Panc1 (cell line): ENCODE measurements around the gene DNAJC12. TPM values are rescaled to one million over a fixed set of nuclear protein-coding genes. Genes with fewer than 3 reads are reported as not detected.

Experiments
- ATAC-seq: fragments of 200-7000 bp; cut with Tn5 transposase; 2 replicates; pipeline ENCODE4 v1.9.1; 2020; ENCODE audit warnings: mild to moderate bottlenecking, moderate library complexity
- BruUV-seq: library from RNA; stranded (reverse); fragments of 400-500 nt; replicated peaks from 2 replicates; lab custom pipeline; 2021; lab: Mats Ljungman, UMichigan
- CTCF ChIA-PET: fragments of 300-600 bp; sonication (Branson Sonifier 250); formaldehyde crosslinking; loops from one replicate; lab custom pipeline; 2022; ENCODE audit warnings: antibody characterized with exemption; lab: Charles Lee
- POLR2A ChIA-PET: fragments of 300-600 bp; sonication (Branson Sonifier 250); formaldehyde crosslinking; loops from one replicate; lab custom pipeline; 2022; ENCODE audit warnings: antibody characterized with exemption; lab: Charles Lee
- DNase-seq: peaks from one replicate; pipeline ENCODE4 v3.0.0-alpha.2; 2010; ENCODE audit warnings: low read depth, low spot score
- H3K27ac ChIP-seq: 2 replicates; pipeline ENCODE4 v1.5.1; 2011; ENCODE audit warnings: mild to moderate bottlenecking, low read length, inconsistent platforms
- H3K27me3 ChIP-seq: fragments of 200-500 bp; sonication (Bioruptor generic); 2 replicates; pipeline ENCODE4 v1.6.0; 2014; ENCODE audit warnings: low read length, inconsistent platforms; ENCODE audit not compliant: control insufficient read depth, insufficient read depth
- H3K36me3 ChIP-seq: fragments of 200-500 bp; sonication (Bioruptor generic); 2 replicates; pipeline ENCODE4 v1.5.1; 2014; ENCODE audit warnings: inconsistent platforms, mild to moderate bottlenecking, low read length, moderate library complexity; ENCODE audit not compliant: control insufficient read depth, insufficient read depth
- H3K4me1 ChIP-seq: 2 replicates; pipeline ENCODE4 v1.5.1; 2011; ENCODE audit warnings: inconsistent platforms, mild to moderate bottlenecking, low read length, moderate library complexity; ENCODE audit not compliant: control insufficient read depth, insufficient read depth
- H3K4me3 ChIP-seq, 2 experiments: 2 replicates each; pipeline ENCODE4 v1.5.1; 2011 to 2012; ENCODE audit warnings: low read depth in 2 of 2, low read length in 2 of 2, mild to moderate bottlenecking in 2 of 2, inconsistent platforms in 1 of 2, moderate library complexity in 1 of 2
- H3K9me3 ChIP-seq: fragments of 200-500 bp; sonication (Bioruptor generic); 2 replicates; pipeline ENCODE4 v1.5.1; 2014; ENCODE audit warnings: low read depth, mild to moderate bottlenecking, inconsistent platforms, low read length, moderate library complexity; ENCODE audit not compliant: control insufficient read depth, insufficient read depth
- POLR2AphosphoS5 ChIP-seq: IDR thresholded peaks from 2 replicates; pipeline ENCODE4 v1.6.1; 2012; ENCODE audit warnings: mild to moderate bottlenecking, low read depth, low read length, moderate library complexity
- SIN3A ChIP-seq: IDR thresholded peaks from 2 replicates; pipeline ENCODE4 v1.6.1; 2012; ENCODE audit warnings: low read depth, mild to moderate bottlenecking, low read length, moderate library complexity, borderline replicate concordance; ENCODE audit not compliant: insufficient read depth
- TCF7L2 ChIP-seq: IDR thresholded peaks from 2 replicates; pipeline ENCODE4 v1.6.1; 2011; ENCODE audit warnings: mild to moderate bottlenecking, low read depth, low read length, inconsistent platforms
- in situ Hi-C: cut with HindIII; loops from 2 replicates; pipeline ENCODE4 v1.10.0; 2016; ENCODE audit warnings: low sequenced_read_pairs, low pct_unique_long_range_greater_than_20kb
- intact Hi-C: fragments of 100-400 bp; cut with micrococcal nuclease; formaldehyde crosslinking; loops from one replicate; pipeline ENCODE4 v1.10.0; 2022; ENCODE audit not compliant: unreplicated experiment
- total RNA-seq: library from RNA; stranded (reverse); gene quantifications from one replicate; pipeline ENCODE4 v1.2.1, GENCODE V29; 2021; ENCODE audit not compliant: unreplicated experiment
- TF ChIP-seq, protein P1 (sequence below), 2 experiments: IDR thresholded peaks; 2 replicates each; pipeline ENCODE4 v1.6.1; 2011 to 2012; ENCODE audit warnings: low read depth in 2 of 2, control low read depth in 1 of 2, low read length in 1 of 2, mild to moderate bottlenecking in 1 of 2, moderate library complexity in 1 of 2; ENCODE audit not compliant: insufficient read depth in 1 of 2
- TF ChIP-seq, protein P2 (sequence below): fragments of 450-650 bp; IDR thresholded peaks from 2 replicates; pipeline ENCODE4 v1.5.1; 2017; ENCODE audit warnings: mild to moderate bottlenecking

DNAJC12 gene
- total RNA-seq, 1 experiment from 2014 or later: 0.44 TPM

DNA sequence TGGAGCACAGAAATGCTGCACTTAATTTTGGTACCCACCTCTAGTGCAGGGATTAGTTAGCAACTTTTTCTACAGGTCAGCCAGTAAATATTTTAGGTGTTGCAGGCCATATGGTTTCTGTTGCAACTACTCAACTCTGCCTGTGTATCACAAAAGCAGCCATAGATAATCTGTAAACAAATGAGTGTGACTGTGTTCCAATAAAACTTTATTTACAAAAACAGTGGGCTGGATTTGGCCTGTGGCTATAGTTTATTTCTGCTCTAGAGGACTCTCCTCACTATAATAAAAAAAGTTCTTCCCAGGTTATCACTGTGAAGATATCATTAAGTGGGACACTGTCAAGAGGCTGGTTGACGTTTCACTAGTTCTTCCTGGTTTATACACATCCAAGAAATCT lies 65.8 kb downstream of the DNAJC12 start:
- intact Hi-C loops (no loop called here), in situ Hi-C loops (no loop called here)
- Histone ChIP-seq H3K36me3 (no peaks in the 10 kb centered on the region), H3K27ac (no peak overlapping the region), H3K4me3 (no peak overlapping the region), H3K27me3 (peaks cover 3% of the 10 kb centered on the region; the same call in 1 of the 2 replicates), H3K9me3 (no peaks in the 10 kb centered on the region), H3K4me1 (no peaks in the 10 kb centered on the region)
- POLR2A ChIA-PET: interaction anchor here (0.7 kb wide), 1 partner anchor 10 kb away, joined by 9 read pairs; no protein-coding TSS in a partner anchor
- BruUV-seq: no TSS peak
- DNase-seq: no peak
- TF ChIP-seq SIN3A (no peak), TCF7L2 (no peak), POLR2AphosphoS5 (no peak)
- TF ChIP-seq, protein P1, sequence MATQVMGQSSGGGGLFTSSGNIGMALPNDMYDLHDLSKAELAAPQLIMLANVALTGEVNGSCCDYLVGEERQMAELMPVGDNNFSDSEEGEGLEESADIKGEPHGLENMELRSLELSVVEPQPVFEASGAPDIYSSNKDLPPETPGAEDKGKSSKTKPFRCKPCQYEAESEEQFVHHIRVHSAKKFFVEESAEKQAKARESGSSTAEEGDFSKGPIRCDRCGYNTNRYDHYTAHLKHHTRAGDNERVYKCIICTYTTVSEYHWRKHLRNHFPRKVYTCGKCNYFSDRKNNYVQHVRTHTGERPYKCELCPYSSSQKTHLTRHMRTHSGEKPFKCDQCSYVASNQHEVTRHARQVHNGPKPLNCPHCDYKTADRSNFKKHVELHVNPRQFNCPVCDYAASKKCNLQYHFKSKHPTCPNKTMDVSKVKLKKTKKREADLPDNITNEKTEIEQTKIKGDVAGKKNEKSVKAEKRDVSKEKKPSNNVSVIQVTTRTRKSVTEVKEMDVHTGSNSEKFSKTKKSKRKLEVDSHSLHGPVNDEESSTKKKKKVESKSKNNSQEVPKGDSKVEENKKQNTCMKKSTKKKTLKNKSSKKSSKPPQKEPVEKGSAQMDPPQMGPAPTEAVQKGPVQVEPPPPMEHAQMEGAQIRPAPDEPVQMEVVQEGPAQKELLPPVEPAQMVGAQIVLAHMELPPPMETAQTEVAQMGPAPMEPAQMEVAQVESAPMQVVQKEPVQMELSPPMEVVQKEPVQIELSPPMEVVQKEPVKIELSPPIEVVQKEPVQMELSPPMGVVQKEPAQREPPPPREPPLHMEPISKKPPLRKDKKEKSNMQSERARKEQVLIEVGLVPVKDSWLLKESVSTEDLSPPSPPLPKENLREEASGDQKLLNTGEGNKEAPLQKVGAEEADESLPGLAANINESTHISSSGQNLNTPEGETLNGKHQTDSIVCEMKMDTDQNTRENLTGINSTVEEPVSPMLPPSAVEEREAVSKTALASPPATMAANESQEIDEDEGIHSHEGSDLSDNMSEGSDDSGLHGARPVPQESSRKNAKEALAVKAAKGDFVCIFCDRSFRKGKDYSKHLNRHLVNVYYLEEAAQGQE (IDR thresholded peaks at IDR 0.05; ENCODE audit: insufficient read depth in 1 of 2, low read depth in 2 of 2, low read length in 1 of 2): no peak
- TF ChIP-seq, protein P2, sequence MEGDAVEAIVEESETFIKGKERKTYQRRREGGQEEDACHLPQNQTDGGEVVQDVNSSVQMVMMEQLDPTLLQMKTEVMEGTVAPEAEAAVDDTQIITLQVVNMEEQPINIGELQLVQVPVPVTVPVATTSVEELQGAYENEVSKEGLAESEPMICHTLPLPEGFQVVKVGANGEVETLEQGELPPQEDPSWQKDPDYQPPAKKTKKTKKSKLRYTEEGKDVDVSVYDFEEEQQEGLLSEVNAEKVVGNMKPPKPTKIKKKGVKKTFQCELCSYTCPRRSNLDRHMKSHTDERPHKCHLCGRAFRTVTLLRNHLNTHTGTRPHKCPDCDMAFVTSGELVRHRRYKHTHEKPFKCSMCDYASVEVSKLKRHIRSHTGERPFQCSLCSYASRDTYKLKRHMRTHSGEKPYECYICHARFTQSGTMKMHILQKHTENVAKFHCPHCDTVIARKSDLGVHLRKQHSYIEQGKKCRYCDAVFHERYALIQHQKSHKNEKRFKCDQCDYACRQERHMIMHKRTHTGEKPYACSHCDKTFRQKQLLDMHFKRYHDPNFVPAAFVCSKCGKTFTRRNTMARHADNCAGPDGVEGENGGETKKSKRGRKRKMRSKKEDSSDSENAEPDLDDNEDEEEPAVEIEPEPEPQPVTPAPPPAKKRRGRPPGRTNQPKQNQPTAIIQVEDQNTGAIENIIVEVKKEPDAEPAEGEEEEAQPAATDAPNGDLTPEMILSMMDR: no peak
- CTCF ChIA-PET: interaction anchor here (0.6 kb wide), 1 partner anchor 356 kb away, joined by 3 read pairs; no protein-coding TSS in a partner anchor
- no peak for ATAC-seq

DNA sequence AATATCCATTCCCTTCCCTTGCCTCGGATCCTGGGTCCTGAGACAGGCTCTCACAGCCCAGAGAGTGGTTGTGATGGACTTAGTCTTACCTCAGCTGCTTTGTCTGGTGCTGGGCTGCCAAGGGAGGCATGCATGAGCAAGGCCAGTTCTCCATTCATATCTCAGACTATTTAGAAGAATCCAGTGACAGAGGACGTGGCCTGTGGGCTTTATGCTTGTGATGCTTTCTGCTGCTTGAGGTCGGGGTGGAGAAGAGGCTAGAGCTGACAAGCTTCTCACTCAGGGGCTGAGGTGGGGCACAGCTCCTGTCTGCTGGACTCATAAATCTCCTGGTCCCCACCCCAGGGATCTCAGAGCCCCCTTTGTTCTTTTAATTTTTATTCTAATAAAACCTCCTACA lies 66.8 kb downstream of the DNAJC12 start:
- no TSS peak for BruUV-seq
- CTCF ChIA-PET: no interaction called here
- intact Hi-C loops: no loop called here

More for the DNA sequence above, 66.8 kb downstream of the DNAJC12 start:
- ATAC-seq (no peak), DNase-seq (no peak)
- H3K4me3 ChIP-seq: no peak overlapping the region
- in situ Hi-C loops: no loop called here
- H3K27me3 ChIP-seq: peaks cover 3% of the 10 kb centered on the region; the same call in 1 of the 2 replicates
- POLR2A ChIA-PET: no interaction called here
- no peaks in the 10 kb centered on the region for H3K4me1 ChIP-seq
- TF ChIP-seq, protein P2: no peak
- TF ChIP-seq, protein P1 (IDR thresholded peaks at IDR 0.05; ENCODE audit: insufficient read depth in 1 of 2, low read depth in 2 of 2, low read length in 1 of 2): no peak
- TF ChIP-seq SIN3A (no peak), POLR2AphosphoS5 (no peak), TCF7L2 (no peak)
- H3K9me3 ChIP-seq: no peaks in the 10 kb centered on the region
- no peak overlapping the region for H3K27ac ChIP-seq
- H3K36me3 ChIP-seq: no peaks in the 10 kb centered on the region
